Neural progenitor cell (in vitro differentiated cells): Measurements from ENCODE around the gene FAM20A.

Experiments used
- CTCF ChIP-seq: fragments of 200-600 bp; sonication (generic); IDR thresholded peaks from 2 replicates; pipeline ENCODE4 v1.5.1; 2017; ENCODE audit warnings: antibody characterized with exemption, mild to moderate bottlenecking
- EZH2phosphoT487 ChIP-seq: fragments of 200-600 bp; sonication (generic); IDR thresholded peaks from 2 replicates; pipeline ENCODE4 v1.6.1; 2017; ENCODE audit warnings: antibody characterized with exemption

GRCh38 chr17:68598545-68598961 lies 2.6 kb downstream of the FAM20A start:
- TF ChIP-seq CTCF (no peak), EZH2phosphoT487 (no peak)
